A673 (cell line): Measurements from ENCODE around the gene SPATS2L. TPM values are rescaled to one million over a fixed set of nuclear protein-coding genes. Genes with fewer than 3 reads are reported as not detected.

Experiments
- BruUV-seq: library from RNA; stranded (reverse); fragments of 400-500 nt; replicated peaks from 2 replicates; lab custom pipeline; 2021; lab: Mats Ljungman, UMichigan
- CTCF ChIA-PET: fragments of 300-600 bp; sonication (Branson Sonifier 250); formaldehyde crosslinking; loops from one replicate; lab custom pipeline; 2022; ENCODE audit warnings: antibody characterized with exemption; lab: Charles Lee
- POLR2A ChIA-PET: fragments of 300-600 bp; sonication (Branson Sonifier 250); formaldehyde crosslinking; loops from one replicate; lab custom pipeline; 2022; ENCODE audit warnings: antibody characterized with exemption; ENCODE audit not compliant: low non-redundant PET; lab: Charles Lee
- DNase-seq: peaks from one replicate; pipeline ENCODE4 v3.0.0-alpha.2; 2015; ENCODE audit warnings: low spot score
- H3K27ac ChIP-seq: fragments of 200-600 bp; sonication (generic); 2 replicates; pipeline ENCODE4 v1.5.1; 2016; ENCODE audit warnings: mixed run types, low read depth, mild to moderate bottlenecking, mixed read lengths, antibody characterized with exemption, low read length; ENCODE audit not compliant: poor library complexity, severe bottlenecking
- H3K27me3 ChIP-seq: fragments of 200-600 bp; sonication (generic); replicated peaks from 2 replicates; pipeline ENCODE4 v1.6.1; 2017; ENCODE audit warnings: mixed run types, low read depth, mild to moderate bottlenecking, mixed read lengths, antibody characterized with exemption, low read length; ENCODE audit not compliant: insufficient read depth, poor library complexity
- H3K36me3 ChIP-seq: fragments of 200-600 bp; sonication (generic); 2 replicates; pipeline ENCODE4 v1.6.1; 2016; ENCODE audit warnings: mixed run types, mild to moderate bottlenecking, mixed read lengths, antibody characterized with exemption, low read length; ENCODE audit not compliant: insufficient read depth, poor library complexity, severe bottlenecking
- H3K4me1 ChIP-seq: fragments of 200-600 bp; sonication (generic); 2 replicates; pipeline ENCODE4 v1.6.1; 2017; ENCODE audit warnings: mixed run types, mild to moderate bottlenecking, mixed read lengths, antibody characterized with exemption, low read length; ENCODE audit not compliant: insufficient read depth, poor library complexity, severe bottlenecking
- H3K4me3 ChIP-seq: fragments of 200-600 bp; sonication (generic); 2 replicates; pipeline ENCODE4 v1.5.1; 2016; ENCODE audit warnings: low read depth, mixed run types, mild to moderate bottlenecking, mixed read lengths, low read length; ENCODE audit not compliant: poor library complexity, severe bottlenecking
- H3K9me3 ChIP-seq: fragments of 200-600 bp; sonication (generic); 2 replicates; pipeline ENCODE4 v1.6.1; 2016; ENCODE audit warnings: mixed run types, low read depth, mild to moderate bottlenecking, mixed read lengths, antibody characterized with exemption, low read length; ENCODE audit not compliant: poor library complexity, severe bottlenecking
- EZH2 ChIP-seq: fragments of 200-600 bp; sonication (generic); IDR thresholded peaks from 2 replicates; pipeline ENCODE4 v1.6.1; 2017; ENCODE audit warnings: borderline replicate concordance, low read depth, mild to moderate bottlenecking, mixed read lengths, antibody characterized with exemption, low read length; ENCODE audit not compliant: poor library complexity, severe bottlenecking
- intact Hi-C: fragments of 100-400 bp; cut with micrococcal nuclease; formaldehyde crosslinking; loops from one replicate; pipeline ENCODE4 v1.10.0; 2022; ENCODE audit not compliant: unreplicated experiment
- total RNA-seq: library from RNA; stranded (reverse); gene quantifications from 2 replicates; pipeline ENCODE4 v1.2.3, GENCODE V29; 2021
- TF ChIP-seq, protein P1 (sequence below): fragments of 300-800, 200-600 bp; sonication (generic); conservative IDR thresholded peaks from 2 replicates; pipeline ENCODE4 v1.5.1; 2017; ENCODE audit warnings: low read depth, mild to moderate bottlenecking, antibody characterized with exemption, low read length, moderate library complexity, mixed read lengths

SPATS2L gene
- total RNA-seq, 1 experiment from 2014 or later: 10.0 TPM

DNA sequence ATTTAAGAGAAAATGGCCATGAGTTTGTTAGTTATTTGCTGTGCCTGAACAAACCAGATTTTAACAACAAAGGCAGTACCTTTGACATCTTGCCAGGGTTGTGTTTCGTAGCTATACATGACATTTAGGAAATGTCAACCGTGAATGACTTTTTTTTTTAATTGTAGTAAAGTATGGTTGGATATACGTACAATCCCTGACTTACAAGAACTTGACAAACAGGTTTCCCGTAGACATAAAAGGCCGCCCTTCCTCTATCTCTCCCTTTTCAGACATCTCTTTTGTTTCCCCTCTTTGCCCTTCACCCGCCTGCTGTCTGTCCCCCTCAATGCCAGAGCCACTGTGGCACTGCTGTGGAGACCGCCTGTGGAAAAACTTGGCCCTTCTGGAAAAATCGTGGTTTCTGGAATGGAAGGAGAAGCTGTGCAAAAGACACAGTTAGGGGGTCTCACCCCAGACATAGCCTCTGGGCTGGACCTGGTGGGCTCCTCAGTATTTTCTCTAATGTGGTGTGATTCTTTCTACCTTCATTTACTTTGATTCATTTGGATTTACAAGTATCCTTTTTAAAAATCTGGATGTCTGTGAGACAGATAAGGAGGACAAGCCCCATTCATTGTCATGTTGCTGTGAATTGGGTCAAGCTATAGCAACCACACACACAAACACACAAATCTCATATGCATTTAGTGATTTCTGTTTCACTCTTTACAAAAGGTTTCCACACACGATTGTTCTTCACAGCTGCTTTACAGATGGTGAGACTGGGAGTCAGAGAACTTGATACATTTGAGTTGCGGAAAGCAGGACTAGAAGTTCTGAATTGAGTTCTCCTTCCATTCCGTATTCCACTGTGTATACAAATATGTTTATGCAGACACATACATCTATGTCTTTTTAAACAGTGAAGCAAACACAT is 48.6 kb downstream of the SPATS2L start:
- intact Hi-C loops: no loop called here
- no peak overlapping the region for H3K4me3 ChIP-seq
- H3K27ac ChIP-seq: no peak overlapping the region
- H3K4me1 ChIP-seq: no peaks in the 10 kb centered on the region
- ChIA-PET POLR2A (no interaction called here), CTCF (no interaction called here)
- H3K36me3 ChIP-seq: no peaks in the 10 kb centered on the region
- no peaks in the 10 kb centered on the region for H3K27me3 ChIP-seq
- TF ChIP-seq, protein P1, sequence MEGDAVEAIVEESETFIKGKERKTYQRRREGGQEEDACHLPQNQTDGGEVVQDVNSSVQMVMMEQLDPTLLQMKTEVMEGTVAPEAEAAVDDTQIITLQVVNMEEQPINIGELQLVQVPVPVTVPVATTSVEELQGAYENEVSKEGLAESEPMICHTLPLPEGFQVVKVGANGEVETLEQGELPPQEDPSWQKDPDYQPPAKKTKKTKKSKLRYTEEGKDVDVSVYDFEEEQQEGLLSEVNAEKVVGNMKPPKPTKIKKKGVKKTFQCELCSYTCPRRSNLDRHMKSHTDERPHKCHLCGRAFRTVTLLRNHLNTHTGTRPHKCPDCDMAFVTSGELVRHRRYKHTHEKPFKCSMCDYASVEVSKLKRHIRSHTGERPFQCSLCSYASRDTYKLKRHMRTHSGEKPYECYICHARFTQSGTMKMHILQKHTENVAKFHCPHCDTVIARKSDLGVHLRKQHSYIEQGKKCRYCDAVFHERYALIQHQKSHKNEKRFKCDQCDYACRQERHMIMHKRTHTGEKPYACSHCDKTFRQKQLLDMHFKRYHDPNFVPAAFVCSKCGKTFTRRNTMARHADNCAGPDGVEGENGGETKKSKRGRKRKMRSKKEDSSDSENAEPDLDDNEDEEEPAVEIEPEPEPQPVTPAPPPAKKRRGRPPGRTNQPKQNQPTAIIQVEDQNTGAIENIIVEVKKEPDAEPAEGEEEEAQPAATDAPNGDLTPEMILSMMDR: no peak
- no peak for TF ChIP-seq EZH2
- BruUV-seq: no TSS peak
- H3K9me3 ChIP-seq: no peaks in the 10 kb centered on the region
- DNase-seq: no peak

DNA sequence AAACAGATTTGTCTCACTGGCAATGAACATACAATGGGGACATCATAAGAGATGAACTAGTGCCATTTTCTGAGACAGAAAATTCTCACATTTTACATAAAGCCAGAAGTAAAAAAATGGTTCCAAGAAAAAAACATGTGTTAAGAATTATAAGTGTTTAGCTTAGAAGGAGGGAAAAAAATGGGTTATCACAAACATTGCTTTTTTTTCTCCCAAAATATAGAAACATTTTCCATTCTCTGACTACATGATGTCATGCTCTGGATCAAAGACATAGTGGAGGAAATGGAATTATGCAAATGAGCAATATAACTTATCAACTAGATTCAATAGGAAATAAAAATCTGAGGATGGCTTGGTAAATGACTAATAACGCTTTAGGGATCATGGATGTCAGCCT is 49.8 kb downstream of the SPATS2L start:
- no peaks in the 10 kb centered on the region for H3K36me3 ChIP-seq
- no peak for DNase-seq
- POLR2A ChIA-PET: no interaction called here
- H3K4me3 ChIP-seq: no peak overlapping the region
- no peak for TF ChIP-seq EZH2
- TF ChIP-seq, protein P1: no peak
- H3K4me1 ChIP-seq: no peaks in the 10 kb centered on the region
- no peak overlapping the region for H3K27ac ChIP-seq
- CTCF ChIA-PET: interaction anchor here (0.6 kb wide), 1 partner anchor 125 kb away, joined by 5 read pairs; no protein-coding TSS in a partner anchor
- no TSS peak for BruUV-seq
- no peaks in the 10 kb centered on the region for H3K9me3 ChIP-seq
- intact Hi-C loops: no loop called here
- H3K27me3 ChIP-seq: no peaks in the 10 kb centered on the region

DNA sequence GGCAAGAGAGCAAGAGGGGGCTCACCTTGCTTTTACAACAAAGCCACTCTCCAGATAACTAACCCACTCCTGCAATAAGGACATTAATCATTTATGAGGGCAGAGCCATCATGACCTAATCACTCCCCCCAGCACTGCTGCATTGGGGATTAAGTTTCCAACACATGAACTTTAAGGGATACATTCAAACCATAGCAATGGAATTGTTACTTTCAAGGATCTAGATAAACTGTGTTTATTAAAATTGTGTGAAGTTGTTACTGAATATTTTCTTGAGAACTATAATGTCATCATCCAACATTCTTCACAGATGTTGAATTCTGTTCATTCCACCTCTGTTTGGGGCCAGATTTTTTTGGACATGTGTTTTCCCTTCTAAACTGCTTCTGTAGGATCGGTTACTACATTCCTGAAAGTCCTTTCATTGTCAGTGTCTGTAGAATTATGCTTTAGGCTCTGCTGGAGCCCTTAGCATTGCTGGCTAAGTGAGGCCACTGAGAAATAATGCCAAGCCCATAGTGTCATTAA is 50.4 kb downstream of the SPATS2L start:
- Histone ChIP-seq H3K9me3 (no peaks in the 10 kb centered on the region), H3K36me3 (no peaks in the 10 kb centered on the region), H3K27me3 (no peaks in the 10 kb centered on the region), H3K27ac (no peak overlapping the region), H3K4me1 (no peaks in the 10 kb centered on the region), H3K4me3 (no peak overlapping the region)
- DNase-seq: no peak
- POLR2A ChIA-PET: no interaction called here
- TF ChIP-seq, protein P1: no peak
- TF ChIP-seq EZH2: no peak
- CTCF ChIA-PET: interaction anchor here (0.6 kb wide), 1 partner anchor 124 kb away, joined by 5 read pairs; no protein-coding TSS in a partner anchor
- no TSS peak for BruUV-seq
- intact Hi-C loops: no loop called here
